HG03175 (cell line): ENCODE measurements around the gene CBLC.

Experiments
- ATAC-seq: cut with Tn5 transposase; IDR thresholded peaks from one replicate; pipeline ENCODE4 v1.9.1; 2021; ENCODE audit warnings: mild to moderate bottlenecking, moderate library complexity; ENCODE audit not compliant: unreplicated experiment

Gene CBLC

DNA sequence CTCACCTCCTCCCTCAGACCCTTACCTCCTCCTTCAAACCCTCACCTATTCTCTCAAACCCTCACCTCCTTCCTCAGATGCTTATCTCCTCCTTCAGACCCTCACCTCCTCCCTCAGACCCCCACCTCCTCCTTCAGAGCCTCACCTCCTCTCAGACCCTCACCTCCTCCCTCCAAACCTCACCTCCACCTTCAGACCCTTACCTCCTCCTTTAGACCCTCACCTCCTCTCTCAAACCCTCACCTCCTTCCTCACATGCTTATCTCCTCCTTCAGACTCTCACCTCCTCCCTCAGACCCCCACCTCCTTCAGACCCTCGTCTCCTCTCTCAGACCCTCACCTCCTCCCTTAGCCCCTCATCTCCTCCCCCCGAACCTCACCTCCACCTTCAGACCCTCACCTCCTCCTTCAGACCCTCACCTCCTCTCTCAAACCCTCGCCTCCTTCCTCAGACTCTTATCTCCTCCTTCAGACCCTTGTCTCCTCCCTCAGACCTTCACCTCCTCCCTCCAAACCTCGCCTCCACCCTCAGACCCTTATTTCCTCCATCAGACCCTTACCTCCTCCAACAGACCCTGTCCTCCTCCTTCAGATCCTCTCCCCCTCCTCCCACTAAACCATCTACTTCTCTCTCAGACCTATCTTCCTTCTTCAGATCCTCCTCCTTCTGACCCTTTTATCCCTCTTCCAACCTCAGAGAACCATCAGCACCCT, 31.6 kb upstream of the CBLC start:
- no peak for ATAC-seq

DNA sequence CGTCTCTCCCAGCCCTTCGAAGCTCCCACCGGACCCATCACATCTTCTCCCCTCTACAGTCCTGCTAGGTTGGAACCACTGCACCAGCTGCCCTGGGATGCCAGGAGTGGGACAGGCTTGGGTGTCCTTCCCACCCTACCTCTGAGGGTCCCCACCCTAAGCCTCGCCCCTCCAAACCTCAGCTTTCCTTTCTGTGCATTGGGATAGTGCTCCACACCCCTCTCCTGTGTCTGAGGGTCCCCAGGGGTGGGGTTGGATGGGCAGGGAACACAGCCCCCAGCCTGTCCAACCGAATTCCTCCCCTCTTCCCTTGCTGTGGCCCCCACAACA, 31.1 kb upstream of the CBLC start:
- ATAC-seq: no peak

DNA sequence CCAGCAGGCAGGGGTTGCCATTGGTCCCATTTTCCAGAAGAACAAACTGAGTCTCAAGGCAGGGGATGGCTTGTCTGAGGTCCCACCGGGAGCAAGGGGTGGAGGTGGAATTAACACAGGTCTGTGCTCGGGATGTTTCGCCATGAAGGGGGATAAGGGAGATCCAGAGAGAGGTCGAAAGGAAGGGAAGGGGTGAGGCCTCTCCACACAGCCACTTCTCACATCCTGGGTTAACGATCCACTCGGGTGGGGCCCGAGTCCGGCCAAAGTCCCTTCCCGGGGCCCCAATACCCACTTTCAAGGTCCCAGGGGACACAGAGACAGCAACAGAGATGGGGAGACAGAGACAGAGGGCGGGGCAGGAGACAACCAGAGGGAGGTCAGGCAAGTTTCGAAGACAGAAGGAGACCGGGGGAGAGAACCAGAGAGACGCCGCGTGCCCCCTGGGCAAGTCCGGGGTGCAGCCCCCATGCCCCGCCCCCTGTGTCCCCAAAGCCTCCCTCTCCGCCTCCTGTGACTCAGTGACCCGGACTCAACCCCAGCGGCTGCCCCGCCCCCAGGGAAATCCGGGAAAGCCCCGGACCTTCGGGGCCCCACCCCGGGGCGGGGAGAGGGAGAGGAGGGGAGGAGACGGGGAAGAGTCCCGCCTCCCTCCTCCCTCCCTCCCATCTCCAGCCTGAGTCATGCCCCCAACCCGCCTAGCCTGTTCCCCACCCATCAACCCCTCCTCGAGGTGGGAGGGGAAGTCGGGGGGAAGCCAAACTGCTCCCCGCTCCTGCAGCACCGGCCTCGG, 30.5 kb upstream of the CBLC start:
- ATAC-seq: no peak

DNA sequence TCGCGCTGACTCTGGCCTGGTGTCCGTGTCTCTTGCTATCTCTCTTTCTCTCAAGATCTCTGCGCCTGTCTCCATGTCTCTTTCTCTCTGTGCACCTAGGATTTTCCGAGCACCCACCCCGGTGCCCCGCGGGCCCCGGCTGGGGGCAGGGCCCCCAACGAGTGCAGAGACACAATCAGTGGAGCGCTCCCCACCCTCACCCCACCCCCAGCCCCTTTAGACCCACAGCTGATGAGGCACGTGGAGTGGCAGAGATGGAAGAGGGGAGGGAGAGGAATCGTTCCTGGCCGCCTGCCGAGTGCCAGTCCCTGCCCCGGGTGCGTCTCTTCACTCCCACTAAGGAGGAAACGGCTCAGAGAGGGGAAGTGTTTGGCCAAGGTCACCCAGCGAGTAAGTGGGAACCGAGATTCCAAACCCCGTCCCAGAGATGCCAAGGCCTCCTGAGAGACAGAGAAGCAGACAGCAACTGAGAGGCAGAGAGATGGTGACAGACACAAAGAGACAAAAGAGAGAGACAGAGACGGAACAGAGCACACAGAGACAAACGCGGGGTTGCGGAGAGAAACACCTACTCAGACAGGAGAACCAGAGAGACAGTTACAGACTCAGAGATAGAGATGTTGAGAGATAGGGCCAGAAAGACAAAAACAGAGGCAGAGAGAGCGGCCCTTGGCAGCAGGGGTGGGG, 29.8 kb upstream of the CBLC start:
- ATAC-seq: no peak

DNA sequence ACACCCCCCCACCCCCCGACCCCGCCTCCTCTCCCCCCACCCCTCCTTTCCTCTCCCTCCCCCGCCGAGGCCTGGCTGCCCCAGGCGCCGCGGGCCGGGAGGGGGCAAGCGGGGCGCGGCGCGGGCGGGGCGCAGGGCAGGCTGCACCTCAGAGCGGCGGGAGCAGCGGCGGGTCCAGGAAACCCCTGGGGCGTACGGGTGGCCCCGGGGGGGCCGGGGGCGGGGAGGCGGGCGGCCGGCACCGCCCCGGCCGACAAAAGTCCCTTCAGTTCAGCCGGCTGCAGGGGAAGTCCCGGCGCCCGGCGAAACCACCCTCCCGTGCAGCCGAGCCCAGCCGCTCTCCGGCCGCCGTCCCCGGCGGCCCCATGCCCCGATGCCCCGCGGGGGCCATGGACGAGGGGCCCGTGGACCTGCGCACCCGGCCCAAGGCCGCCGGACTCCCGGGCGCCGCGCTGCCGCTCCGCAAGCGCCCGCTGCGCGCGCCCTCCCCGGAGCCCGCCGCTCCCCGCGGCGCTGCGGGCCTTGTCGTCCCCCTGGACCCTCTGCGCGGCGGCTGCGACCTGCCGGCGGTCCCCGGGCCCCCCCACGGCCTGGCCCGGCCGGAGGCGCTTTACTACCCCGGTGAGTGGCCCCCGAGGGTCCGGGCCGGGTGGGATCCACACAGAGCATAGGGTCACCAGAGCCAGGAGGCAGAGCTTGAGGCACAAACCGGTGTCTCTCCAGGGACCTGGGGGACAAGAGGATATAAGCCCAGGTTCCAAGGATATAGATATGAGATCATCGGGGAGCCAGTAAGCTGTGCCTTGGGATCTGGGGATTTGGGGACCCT, 29.1 kb upstream of the CBLC start, which contains the start of gene BCL3:
Gene BCL3 (plus strand): TSS at position 283 of the 829 bp plus-strand sequence. CDS start 83 bp downstream, at position 366.
- no peak for ATAC-seq

DNA sequence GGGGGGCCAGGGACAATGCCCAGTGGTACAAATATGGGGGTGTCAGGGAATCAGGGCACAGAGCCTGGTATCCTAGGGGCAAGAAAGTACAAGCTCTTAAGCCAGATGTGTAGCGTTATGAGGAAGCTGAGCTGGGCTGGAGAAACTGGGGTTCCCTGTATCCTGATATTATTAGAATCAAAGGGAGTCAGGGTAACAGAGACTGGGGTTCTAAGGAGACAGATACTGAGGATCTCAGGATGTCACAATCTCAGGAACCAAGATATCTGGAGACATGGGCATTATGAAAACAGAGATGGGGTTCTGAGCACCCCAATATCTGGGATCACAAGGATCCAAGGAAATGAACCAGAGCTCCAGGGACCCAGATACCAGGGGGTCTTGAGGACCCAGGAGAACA, 28.4 kb upstream of the CBLC start:
- no peak for ATAC-seq

DNA sequence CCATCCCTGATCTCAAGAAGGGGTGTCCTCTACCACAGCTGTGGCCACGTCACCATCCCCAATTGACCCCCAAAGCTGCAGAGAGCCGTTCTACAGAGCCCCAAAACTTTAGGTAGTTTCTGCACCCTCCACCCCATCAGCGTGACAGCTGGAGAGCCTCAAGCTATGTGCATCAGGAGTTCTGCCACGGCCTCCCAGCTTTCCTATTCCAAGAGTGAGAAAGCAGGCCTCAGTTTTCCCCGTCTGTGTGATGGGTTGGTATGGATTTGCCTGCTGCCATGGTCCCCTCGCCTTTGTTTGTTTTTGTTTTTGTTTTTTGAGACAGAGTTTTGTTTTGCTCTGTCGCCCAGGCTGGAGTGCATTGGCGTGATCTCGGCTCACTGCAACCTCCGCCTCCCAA, 27.7 kb upstream of the CBLC start:
- ATAC-seq: no peak

DNA sequence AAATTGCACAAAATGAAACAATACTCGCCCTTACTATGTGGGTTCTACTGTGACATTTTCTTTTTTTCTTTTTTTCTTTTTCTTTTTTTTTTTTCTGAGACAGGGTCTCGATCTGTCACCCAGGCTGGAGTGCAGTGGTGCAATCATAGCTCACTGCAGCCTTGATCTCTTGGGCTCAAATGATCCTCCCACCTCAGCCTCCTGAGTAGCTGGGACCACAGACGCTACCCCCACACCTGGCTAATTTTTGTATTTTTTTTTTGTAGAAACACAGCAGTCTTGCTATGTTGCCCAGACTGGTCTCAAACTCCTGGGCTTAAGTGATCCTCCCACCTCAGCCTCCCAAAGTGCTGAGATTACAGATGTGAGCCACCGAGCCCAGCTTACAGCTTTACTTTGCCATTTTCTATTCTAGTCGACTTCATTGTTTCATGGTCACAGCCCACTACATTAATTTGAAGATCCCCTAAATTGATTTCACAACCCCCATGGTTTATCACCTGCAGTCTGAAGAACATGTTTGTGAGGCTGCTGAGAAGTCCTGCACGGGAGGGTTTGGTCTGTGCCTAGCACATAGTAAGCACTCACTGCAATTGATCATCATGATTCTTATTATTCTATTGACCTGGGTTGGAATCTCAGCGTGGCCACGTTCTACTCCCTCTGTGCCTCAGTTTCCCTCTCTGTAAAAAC, 25.4 kb upstream of the CBLC start:
- no peak for ATAC-seq

DNA sequence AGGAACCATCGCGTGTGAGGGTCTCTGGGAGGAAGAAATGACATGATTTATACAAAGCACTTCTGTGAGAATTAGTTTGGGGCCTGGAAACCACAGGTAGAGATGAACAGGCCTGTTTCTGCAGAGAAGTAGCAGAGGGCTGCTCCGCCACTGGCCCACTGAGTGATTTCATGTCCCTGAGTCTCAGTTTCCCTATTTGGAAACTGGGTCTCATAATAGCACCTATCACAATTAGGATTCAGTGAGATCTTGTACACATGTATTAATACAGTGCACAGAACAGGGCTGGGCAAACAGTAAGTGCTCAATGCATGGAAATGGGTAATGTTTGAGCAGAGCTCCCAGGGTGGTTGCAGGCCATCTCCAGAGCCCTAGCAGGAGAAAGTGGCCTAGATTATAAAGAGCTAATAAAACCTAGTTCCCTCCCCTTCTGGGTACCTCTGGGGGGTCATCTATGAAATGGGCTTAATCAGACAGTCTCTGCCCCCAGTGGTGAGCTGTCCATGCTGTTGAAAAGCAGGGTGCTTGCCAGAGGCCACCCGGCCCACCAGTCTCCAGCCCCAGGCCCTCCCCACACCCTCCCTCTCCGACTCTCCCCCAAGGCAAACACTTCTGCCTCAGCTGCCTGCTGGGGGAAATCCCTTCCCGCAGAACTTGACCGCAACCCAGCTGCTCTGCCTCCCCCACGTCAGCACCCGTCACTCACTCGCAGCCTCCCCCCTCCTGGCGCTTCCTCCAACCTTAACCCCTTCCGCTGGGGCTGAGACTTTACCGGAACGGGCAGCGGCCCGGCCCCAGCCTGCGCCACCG, 24.7 kb upstream of the CBLC start:
- ATAC-seq: peak; percentile 73

DNA sequence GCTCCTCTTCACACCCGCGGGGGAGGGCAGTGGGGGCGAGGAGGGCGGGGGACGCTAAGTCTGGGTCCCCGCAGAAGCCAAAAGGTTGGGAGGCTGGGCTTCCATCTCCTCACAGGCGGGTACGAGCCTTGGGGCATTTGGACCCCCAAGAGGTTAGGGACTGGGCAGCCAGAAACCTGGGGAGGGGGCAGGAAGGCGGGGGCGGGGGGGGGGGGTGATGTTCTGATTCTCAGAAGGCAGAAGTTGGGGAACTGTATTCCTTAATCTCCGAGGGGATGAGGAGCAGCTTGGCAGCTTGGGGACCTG, 24.1 kb upstream of the CBLC start:
- no peak for ATAC-seq

DNA sequence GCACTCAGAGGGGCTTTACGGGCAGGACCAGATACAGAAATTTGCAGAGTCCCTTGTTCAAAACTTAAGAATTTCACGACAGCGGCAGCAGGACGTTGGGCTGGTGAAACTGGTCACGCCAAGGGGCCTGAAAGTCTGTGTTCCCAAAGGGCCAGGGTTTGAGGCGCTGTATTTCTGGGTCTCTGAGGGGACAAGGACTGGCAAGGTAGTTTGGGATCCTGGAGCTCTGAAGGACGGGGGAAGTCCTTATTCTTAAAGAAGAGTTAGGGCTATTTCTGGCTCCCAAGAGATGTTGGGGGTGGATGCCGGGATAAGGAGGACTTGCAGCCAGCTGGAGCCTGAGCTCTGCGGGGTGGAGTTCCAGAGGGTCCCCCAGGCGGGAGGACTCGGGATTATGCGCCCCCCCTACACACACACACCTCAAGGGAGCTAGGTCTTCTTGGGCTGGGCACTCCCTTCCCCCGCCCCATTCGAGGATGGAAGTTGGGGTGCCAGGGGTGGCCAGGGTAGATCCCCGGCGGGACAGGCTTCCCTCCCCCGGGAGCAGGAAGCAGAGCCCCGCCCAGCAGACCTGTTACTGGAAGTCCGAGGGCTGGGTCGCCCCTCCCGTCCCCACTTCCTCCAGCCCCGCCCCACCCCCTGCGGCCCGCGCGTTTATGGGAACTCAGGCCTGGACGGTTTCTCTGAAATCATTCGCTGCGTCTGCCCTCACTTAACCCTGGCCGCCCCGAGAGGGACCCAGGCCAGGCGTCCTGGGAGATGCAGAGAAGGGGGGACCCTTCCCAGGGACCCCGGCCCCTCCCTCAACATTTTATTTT, 23.5 kb upstream of the CBLC start:
- no peak for ATAC-seq

DNA sequence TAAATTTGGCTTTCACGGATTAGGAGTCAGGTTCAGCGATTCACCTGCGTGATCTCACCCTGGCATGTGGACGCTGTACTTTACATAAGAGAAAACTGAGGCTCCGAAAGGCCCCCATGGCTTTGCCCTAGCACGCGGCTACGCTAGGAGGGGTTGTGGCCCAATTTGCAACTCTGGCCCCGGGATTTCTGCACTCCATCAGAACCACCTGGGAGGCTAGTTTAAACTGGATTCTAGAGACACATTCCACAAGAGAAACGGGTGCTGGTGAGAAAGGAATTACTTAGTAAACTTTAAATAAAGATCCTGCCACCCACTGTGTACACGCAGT, 23.0 kb upstream of the CBLC start:
- ATAC-seq: no peak

DNA sequence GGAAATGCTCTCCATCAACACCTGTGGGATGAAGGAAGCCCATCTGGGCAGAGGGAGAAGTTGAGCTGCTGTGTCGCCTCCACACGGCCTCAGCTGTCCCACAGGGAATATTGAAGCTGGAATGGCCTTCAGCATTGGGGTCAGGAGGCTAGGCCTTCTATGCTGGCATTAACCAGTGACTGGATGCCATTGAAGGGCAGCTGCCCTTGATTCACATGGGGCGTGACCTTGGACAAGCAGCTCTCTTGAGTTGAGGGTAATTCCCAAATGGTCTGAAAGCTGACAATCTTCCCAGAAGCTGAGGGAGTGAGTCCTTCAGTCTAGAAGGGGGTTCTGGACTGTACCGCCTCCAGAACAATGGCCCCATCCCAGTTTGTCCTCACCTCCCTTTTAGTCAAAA, 22.5 kb upstream of the CBLC start:
- ATAC-seq: no peak

DNA sequence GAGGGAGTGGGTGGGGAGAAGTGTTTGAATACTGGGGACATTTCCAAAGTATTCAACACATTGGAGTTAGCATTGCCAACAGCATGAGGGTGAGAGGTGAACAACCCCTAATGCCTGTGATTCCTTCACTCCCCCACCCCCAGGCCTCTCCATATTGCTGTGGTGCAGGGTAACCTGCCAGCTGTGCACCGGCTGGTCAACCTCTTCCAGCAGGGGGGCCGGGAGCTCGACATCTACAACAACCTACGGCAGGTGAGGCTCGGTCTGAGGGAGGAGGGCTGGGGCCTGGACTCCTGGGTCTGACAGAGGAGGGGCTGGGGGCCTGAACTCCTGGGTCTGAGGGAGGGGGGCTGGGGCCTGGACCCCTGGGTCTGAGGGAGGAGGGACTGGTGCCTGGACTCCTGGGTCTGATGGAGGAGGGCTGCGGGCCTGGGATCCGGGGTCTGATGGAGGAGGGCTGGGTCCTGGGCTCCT, 21.6 kb upstream of the CBLC start:
- ATAC-seq: no peak

DNA sequence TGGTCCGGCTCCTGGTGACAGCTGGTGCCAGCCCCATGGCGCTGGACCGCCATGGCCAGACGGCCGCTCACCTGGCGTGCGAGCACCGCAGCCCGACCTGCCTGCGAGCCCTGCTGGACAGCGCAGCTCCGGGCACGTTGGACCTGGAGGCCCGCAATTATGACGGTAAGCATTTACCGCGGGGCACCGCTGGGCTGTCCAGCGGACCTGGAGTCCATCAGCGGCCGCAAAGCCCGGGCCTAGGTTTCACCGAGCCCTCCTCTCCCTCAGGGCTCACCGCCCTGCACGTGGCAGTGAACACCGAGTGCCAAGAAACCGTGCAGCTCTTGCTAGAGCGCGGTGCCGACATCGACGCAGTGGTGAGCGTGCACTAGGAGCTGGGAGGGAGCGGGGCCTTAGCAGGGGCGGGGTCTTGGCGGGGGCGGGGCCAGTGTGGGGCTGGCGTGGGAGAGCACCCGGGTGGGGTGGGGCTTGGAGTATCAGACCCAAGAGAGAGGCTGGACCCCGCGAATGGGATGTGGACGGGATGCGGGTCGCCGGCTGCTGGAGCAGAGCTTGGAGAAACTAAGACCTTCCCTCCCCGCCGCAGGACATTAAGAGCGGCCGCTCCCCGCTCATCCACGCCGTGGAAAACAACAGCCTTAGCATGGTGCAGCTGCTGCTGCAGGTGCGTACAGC, 20.5 kb upstream of the CBLC start:
- ATAC-seq: no peak

DNA sequence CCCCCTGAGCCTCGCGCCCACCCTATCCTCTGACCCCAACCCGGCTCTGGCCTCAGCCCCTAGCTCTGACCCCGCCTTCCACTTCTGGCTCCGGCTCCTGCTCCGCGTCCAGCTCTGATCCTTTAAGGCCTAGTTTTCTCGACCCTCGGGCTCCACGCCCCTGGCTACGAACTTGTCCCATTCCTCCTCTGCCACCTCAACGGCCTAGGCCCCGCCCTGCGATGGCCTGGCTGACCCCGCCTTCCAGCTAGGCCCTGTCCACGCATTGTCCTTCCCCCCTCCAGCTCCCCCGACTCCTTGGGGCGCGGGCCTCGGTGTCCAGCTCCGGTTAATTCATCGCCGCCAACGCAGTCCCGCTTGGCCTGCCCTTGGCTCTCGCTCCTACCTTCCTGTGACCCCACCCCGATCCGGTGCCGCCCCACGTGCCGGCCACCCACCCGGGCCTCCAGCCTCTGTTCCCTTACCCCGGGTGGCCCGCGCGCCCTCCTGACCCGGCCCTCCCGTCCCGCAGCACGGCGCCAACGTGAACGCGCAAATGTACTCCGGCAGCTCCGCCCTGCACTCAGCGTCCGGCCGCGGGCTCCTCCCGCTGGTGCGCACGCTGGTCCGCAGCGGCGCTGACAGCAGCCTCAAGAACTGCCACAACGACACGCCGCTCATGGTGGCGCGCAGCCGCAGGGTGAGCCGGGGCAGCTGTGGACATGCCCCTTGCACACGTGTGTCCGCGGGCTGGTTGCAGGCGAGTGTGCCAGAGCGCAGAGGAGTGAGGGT, 19.8 kb upstream of the CBLC start:
- ATAC-seq: no peak

DNA sequence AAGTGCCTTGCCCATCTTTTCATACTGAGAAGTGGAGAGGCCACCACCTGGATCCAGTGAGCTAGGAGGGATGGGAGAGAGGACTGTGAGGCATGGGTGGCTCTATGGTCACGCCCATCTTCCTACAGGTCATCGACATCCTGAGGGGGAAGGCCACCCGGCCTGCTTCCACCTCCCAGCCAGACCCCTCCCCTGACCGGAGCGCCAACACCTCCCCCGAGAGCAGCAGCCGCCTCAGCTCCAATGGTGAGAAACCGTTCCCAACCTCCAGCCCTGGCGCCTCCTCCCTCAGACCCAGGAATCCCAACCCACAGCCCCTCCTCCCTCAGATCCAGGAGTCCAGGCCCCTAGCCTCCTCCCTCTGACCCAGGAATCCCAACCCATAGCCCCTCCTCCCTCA, 19.1 kb upstream of the CBLC start:
- ATAC-seq: no peak
